Stomach (tissue), 9 donors: ENCODE data around the gene KCNE4. TPM values are rescaled to one million over a fixed set of nuclear protein-coding genes. Genes with fewer than 3 reads are reported as not detected.

ENCODE experiments used
- DNase-seq, 2 donors: peaks; one replicate each; pipeline versions ENCODE4 v3.0.0 to v3.0.0-alpha.2; 2013 to 2019
- H3K27ac ChIP-seq, 5 donors: fragments of 200-600 bp in 4 of 5; sonication (generic) in 4 of 5; one replicate each; pipeline ENCODE4 v1.5.1; 2013 to 2019; ENCODE audit warnings: mild to moderate bottlenecking in 1 of 5, moderate library complexity in 1 of 5
- H3K27me3 ChIP-seq, 3 donors: fragments of 200-600 bp; sonication (generic); one replicate each; pipeline ENCODE4 v1.5.1; 2017 to 2019; ENCODE audit warnings: mixed run types in 1 of 3
- H3K36me3 ChIP-seq, 4 donors: fragments of 200-600 bp; sonication (generic); 1 replicate in 3 of 4; 2 replicates in 1 of 4; pipeline ENCODE4 v1.5.1; 2016 to 2019
- H3K4me1 ChIP-seq, 4 donors: fragments of 200-600 bp; sonication (generic); one replicate each; pipeline ENCODE4 v1.5.1; 2016 to 2019
- H3K4me3 ChIP-seq, 4 donors: fragments of 200-600 bp; sonication (generic) in 3 of 4; one replicate each; pipeline ENCODE4 v1.5.1; 2016 to 2019; ENCODE audit warnings: mild to moderate bottlenecking in 1 of 4
- H3K9me3 ChIP-seq, 4 donors: fragments of 200-600 bp; sonication (generic); one replicate each; pipeline ENCODE4 v1.5.1; 2016 to 2019
- EP300 ChIP-seq: sonication (generic); formaldehyde crosslinking; IDR thresholded peaks from one replicate; pipeline ENCODE4 v1.6.1; 2017; ENCODE audit warnings: antibody characterized with exemption
- POLR2A ChIP-seq, 4 donors: fragments of 450-650 bp; IDR thresholded peaks; one replicate each; pipeline ENCODE4 v1.6.1; 2016; ENCODE audit warnings: antibody characterized with exemption in 4 of 4, control low read depth in 2 of 4, mild to moderate bottlenecking in 1 of 4, moderate library complexity in 1 of 4
- POLR2AphosphoS5 ChIP-seq, 3 donors: sonication (generic); formaldehyde crosslinking; IDR thresholded peaks; one replicate each; pipeline ENCODE4 v1.6.1; 2016; ENCODE audit warnings: antibody characterized with exemption in 3 of 3
- WGBS, 5 donors: extraction: QIAGEN DNeasy Blood & Tissue Kit in 3 of 5; methylation state at CpG; one replicate each; pipeline versions ENCODE4 v1.1.5 to v1.1.7; 2013 to 2018; 5-methylcytosine and 5-hydroxymethylcytosine counted together
- intact Hi-C: fragments of 100-400 bp; cut with DNase I; formaldehyde crosslinking; loops from one replicate; pipeline ENCODE4 v1.15.1; 2023; ENCODE audit warnings: low total_unique reads
- polyA plus RNA-seq, 3 donors: library from polyadenylated mRNA; stranded (reverse); fragments of 200-250 nt; gene quantifications; one replicate each; pipeline ENCODE4 v1.2.3, GENCODE V29; 2013
- total RNA-seq, 5 donors: library from RNA; depleted of rRNA; stranded (reverse); fragments of >200 nt; gene quantifications; one replicate each; pipeline versions ENCODE4 v1.1.0 to v1.2.3, GENCODE V29; 2014 to 2016
- TF ChIP-seq, protein P1 (sequence below), 7 experiments: fragments of 450-650 bp in 4 of 7; fragments of 200-600 bp in 3 of 7; sonication (generic) in 3 of 7; IDR thresholded peaks; one replicate each; pipeline ENCODE4 v1.5.1; 2016 to 2019; ENCODE audit warnings: antibody characterized with exemption in 7 of 7, control low read depth in 2 of 7, mild to moderate bottlenecking in 1 of 7
- donor health status: healthy with polysubstance abuse.
- donor health status: Bipolar disorder and iron deficiency.
- donor health status: healthy.

The KCNE4 gene
- total and polyA plus RNA-seq, 8 donors = 0.58 to 16.3 (median 2.9) TPM; not detected in 1

DNA sequence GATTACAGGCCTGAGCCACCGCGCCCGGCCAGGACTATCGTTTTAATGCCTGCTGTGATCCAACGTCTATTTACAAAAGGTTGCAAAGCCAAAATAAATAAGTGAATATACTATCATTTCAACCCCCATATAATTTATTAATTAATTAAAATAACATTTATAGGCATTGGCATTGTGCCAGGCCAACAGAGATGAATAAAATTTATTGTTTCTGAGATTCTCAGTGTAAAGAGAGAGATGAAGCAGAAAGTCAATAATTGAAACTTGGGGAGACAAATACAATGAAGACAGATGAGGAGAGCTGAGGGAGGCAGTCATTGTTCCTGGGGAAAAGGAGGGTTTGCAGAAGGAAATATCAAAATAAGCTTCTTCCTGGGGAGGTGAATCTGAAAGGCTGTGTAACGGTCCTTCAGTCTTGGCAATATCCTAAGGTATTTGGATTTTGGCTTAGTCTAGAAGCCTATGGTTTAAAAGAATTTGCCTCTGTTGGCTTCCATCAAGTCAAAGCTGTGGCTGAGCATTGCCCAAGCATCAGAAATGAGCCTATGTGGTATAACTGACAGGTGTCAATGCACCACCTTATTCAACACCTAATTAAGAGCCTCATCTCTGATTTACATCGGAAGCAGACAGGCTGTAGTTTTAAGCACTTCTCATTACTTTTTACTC, 31.5 kb downstream of the KCNE4 start:
- H3K4me1 ChIP-seq = peaks cover 0 to 16% (median 0%) of the 10 kb centered on the region in 4 donors
- no peaks in the 10 kb centered on the region for H3K27me3 ChIP-seq
- no peaks in the 10 kb centered on the region for H3K9me3 ChIP-seq
- intact Hi-C loops = no loop called here
- H3K27ac ChIP-seq = no peak overlapping the region
- DNase-seq = no peak
- WGBS, 5 donors = 66 to 79% (median 69%) methylated on average over 7 of the region's 7 CpGs
- H3K36me3 ChIP-seq = no peaks in the 10 kb centered on the region
- TF ChIP-seq POLR2AphosphoS5 (IDR thresholded peaks at IDR 0.05) (no peak), EP300 (no peak), POLR2A (IDR thresholded peaks at IDR 0.05) (no peak)
- TF ChIP-seq, protein P1, sequence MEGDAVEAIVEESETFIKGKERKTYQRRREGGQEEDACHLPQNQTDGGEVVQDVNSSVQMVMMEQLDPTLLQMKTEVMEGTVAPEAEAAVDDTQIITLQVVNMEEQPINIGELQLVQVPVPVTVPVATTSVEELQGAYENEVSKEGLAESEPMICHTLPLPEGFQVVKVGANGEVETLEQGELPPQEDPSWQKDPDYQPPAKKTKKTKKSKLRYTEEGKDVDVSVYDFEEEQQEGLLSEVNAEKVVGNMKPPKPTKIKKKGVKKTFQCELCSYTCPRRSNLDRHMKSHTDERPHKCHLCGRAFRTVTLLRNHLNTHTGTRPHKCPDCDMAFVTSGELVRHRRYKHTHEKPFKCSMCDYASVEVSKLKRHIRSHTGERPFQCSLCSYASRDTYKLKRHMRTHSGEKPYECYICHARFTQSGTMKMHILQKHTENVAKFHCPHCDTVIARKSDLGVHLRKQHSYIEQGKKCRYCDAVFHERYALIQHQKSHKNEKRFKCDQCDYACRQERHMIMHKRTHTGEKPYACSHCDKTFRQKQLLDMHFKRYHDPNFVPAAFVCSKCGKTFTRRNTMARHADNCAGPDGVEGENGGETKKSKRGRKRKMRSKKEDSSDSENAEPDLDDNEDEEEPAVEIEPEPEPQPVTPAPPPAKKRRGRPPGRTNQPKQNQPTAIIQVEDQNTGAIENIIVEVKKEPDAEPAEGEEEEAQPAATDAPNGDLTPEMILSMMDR (IDR thresholded peaks at IDR 0.05) = no peak
- H3K4me3 ChIP-seq = no peak overlapping the region

DNA sequence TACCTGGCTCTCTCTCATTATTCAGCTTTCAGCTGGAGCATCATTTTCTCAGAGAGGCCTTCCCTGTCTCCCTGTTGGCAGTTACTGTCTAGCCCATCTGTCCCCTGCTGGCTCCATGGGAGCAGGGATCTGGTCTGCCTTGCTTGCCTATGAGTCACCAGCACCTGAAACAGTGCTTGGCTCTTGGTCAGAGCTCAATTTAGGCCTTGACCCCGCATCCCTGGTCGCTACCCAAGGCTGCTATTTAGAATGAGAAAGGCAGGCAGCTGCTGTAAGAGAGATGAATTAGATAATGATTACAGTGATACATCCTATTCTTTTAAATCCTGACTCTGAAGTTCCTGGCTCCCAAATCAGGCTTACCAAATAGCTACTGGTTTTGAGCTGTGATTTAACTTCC, 32.9 kb downstream of the KCNE4 start:
- 69 to 86% (median 78%) methylated on average over 2 of the region's 2 CpGs for WGBS, 5 donors
- H3K27ac ChIP-seq = peak overlapping the region in 2 of 5 donors; percentile 29 to 32
- no peak for DNase-seq
- H3K9me3 ChIP-seq = no peaks in the 10 kb centered on the region
- H3K27me3 ChIP-seq = no peaks in the 10 kb centered on the region
- intact Hi-C loops = no loop called here
- no peak overlapping the region for H3K4me3 ChIP-seq
- no peaks in the 10 kb centered on the region for H3K36me3 ChIP-seq
- TF ChIP-seq POLR2AphosphoS5 (IDR thresholded peaks at IDR 0.05) (peak in 1 of 3 donors; percentile 49), EP300 (no peak)
- TF ChIP-seq, protein P1 (IDR thresholded peaks at IDR 0.05) = no peak
- H3K4me1 ChIP-seq = peaks cover 0 to 21% (median 6%) of the 10 kb centered on the region in 4 donors

DNA sequence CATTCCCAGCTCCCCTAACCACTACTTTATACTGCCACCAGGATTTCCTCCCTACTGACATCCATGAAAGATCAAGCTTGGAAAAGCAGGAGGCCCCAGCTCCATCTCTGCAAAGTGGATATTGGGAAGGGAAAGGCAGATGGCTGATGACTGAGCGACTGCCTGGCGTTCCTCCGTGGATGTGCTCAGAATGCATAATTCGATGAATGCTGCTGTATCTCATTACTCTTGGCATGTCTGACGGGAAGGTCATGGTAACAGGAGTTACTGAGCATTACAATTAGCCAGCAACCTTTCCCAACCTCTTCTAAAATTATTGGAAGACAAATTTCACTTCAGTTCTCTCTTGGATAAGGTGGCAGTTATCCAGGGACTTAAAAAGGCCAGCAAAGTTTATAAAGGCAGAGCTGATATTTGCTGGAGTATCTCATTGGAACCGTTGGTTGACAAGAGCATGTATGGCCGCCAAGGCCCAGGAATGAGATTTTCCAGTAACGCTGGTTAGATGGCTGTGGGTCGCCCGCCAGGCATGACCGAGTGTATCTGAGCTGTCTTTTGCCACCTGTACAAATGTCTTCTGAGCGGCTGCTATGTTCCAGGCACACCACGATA, 34.5 kb downstream of the KCNE4 start:
- Histone ChIP-seq H3K4me1 (peaks cover 0 to 31% (median 16%) of the 10 kb centered on the region in 4 donors), H3K27ac (peak overlapping the region in 1 of 5 donors; percentile 32), H3K4me3 (no peak overlapping the region), H3K36me3 (no peaks in the 10 kb centered on the region), H3K9me3 (no peaks in the 10 kb centered on the region), H3K27me3 (no peaks in the 10 kb centered on the region)
- 73 to 92% (median 89%) methylated on average over 13 of the region's 13 CpGs for WGBS, 5 donors
- DNase-seq = peak in 1 of 2 donors; percentile 47
- intact Hi-C loops = no loop called here
- TF ChIP-seq, protein P1 (IDR thresholded peaks at IDR 0.05) = no peak
- TF ChIP-seq POLR2AphosphoS5 (IDR thresholded peaks at IDR 0.05) (peak in 1 of 3 donors; percentile 43), EP300 (no peak), POLR2A (IDR thresholded peaks at IDR 0.05) (no peak)

DNA sequence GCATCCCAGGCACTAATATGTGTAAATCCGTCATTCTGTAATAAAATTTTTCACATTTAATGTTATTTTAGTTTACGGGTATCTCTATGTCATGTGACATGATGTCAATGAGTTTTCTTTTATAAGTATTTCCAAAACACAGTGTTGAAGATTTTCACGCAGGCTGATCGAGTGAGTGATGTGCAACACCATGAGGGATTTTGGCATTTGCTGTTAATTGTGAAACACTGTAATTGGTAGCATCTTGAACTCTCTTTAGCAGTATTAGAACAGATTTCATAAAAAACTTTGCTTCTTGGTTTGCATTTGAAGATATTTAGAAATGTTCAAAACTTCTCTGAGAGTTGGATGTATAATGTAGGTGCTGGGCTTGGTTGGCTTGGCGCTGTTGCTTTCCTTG, 35.5 kb downstream of the KCNE4 start:
- Histone ChIP-seq H3K4me3 (no peak overlapping the region), H3K9me3 (no peaks in the 10 kb centered on the region), H3K36me3 (no peaks in the 10 kb centered on the region), H3K4me1 (peaks cover 0 to 31% (median 19%) of the 10 kb centered on the region in 4 donors), H3K27ac (no peak overlapping the region), H3K27me3 (no peaks in the 10 kb centered on the region)
- intact Hi-C loops = no loop called here
- DNase-seq = no peak
- TF ChIP-seq, protein P1 (IDR thresholded peaks at IDR 0.05) = no peak
- no peak for TF ChIP-seq POLR2AphosphoS5 (IDR thresholded peaks at IDR 0.05)
- no peak for TF ChIP-seq POLR2A (IDR thresholded peaks at IDR 0.05)
- no peak for TF ChIP-seq EP300
- 95 to 98% (median 96%) methylated on average over 5 of the region's 5 CpGs for WGBS, 5 donors
